VCaP (cell line): Measurements from ENCODE around the gene KCNQ1OT1.

Experiments
- H3K27ac ChIP-seq: fragments of 450-650 bp; 2 replicates; pipeline ENCODE4 v1.5.1; 2017
- TF ChIP-seq, protein P1 (sequence below): fragments of 450-650 bp; conservative IDR thresholded peaks from 2 replicates; pipeline ENCODE4 v1.5.1; 2017; ENCODE audit warnings: mild to moderate bottlenecking, moderate library complexity

The KCNQ1OT1 gene

DNA sequence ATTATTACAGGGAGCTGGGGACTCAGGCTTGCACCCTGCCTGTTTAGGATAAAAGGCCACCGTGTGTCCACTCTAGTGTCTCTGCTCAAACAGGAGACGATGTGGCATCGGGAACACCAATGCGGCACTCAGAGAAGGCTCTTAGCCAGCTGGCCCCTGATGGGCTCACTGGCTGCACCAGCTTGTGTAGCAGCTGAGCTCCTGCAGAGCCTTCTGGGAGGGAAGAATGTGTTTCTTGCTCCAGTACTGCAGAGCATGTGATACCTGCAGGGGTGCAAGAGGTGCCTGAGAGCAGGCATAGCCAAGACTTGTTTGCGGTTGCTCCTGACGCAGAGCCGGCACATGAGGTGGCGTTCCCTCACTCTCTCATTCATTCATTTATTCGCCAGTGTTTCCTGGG is 44.4 kb upstream of the KCNQ1OT1 start:
- TF ChIP-seq, protein P1, sequence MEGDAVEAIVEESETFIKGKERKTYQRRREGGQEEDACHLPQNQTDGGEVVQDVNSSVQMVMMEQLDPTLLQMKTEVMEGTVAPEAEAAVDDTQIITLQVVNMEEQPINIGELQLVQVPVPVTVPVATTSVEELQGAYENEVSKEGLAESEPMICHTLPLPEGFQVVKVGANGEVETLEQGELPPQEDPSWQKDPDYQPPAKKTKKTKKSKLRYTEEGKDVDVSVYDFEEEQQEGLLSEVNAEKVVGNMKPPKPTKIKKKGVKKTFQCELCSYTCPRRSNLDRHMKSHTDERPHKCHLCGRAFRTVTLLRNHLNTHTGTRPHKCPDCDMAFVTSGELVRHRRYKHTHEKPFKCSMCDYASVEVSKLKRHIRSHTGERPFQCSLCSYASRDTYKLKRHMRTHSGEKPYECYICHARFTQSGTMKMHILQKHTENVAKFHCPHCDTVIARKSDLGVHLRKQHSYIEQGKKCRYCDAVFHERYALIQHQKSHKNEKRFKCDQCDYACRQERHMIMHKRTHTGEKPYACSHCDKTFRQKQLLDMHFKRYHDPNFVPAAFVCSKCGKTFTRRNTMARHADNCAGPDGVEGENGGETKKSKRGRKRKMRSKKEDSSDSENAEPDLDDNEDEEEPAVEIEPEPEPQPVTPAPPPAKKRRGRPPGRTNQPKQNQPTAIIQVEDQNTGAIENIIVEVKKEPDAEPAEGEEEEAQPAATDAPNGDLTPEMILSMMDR, result no peak
- no peak overlapping the region for H3K27ac ChIP-seq

DNA sequence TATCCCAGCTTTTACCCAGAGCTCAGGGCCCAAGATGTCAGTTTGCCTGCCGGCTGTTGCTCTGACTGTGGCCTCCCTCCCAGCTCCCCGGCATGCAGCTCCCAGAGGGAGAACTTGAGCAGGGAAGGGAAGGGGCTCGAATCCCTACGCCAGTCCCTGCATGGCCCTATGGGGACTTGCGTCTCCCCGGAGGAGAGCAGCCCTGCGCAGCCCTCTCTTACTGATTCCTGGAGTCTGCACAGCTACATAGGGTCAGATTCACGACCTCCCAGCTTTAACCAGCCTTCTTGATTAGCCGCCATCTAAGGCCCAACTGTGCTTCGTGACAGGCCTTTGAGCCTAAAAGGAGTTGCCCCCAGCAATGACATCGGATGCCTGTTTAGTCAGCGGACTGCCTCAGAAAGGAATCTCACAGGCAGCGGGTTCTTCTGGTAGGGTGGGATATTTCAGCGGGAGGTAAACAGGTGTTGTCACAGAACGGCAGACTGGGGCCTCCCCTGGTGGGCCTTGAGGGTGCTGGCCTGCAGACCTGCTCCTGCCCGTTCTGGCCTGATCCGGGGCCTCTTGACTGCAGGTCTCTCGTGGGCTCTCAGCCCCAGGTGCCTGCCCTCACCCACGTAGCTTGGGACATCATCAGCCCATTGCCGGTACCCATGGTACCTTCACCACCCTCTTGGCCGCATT is 43.8 kb upstream of the KCNQ1OT1 start:
- no peak overlapping the region for H3K27ac ChIP-seq
- TF ChIP-seq, protein P1, result no peak

DNA sequence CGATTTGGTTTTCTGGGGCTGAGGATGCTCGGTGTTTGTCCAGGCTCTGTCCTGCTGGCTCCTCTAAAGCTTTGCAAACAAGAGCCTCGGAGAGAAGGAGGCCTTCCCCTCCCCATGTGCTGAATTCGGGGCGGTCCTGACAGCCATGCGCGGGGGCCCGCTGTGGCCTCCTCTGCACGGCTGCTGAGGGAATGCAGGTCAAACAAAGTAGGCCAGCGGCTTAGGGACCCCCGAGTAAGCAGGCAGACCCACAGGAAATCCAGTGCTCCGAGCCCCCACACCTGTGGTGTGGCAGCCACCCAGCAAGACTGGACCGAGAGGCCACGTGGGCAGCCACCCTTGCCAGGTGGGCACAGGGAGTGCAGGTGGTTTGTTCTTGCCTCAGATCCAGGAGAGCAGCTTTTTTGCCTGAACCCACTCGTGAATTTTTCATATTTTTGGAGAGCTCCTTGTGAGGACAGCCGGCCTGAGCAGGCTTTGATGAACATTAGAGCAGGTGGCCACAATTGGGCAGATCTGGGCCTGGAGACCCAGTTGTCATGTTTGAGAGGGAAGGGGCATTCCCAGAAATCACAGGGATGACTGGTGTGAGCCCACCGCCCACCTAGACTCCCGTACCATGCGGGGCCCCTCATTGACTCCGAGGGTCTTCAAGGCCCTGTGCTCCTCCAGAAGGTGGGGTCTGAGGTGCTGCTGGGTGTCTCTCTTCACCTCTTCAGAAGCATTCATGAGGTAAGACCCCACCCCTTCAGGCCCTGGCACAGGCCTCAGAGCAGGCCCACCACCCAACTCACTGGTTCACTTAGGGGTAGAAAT is 43.0 kb upstream of the KCNQ1OT1 start:
- TF ChIP-seq, protein P1, result no peak
- no peak overlapping the region for H3K27ac ChIP-seq

DNA sequence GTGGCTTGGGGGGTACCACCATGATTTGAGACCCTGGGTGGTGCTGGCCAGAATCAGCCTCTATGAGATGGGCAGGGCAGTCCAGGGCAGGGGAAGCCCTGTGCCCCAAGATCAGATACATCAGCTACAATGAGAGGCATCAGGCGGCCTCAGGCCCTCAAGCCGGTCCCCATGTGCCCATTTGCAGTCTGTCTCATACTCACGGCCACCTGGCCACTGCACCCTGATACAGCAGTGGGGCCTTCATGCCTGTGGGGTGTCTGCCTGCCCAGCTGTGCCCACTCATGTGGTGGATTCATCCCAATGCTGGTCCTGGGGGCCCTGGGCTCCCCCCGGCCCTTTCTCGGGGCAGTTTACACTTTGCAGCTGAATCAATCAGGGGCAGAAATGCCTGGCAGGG is 42.4 kb upstream of the KCNQ1OT1 start:
- no peak overlapping the region for H3K27ac ChIP-seq

DNA sequence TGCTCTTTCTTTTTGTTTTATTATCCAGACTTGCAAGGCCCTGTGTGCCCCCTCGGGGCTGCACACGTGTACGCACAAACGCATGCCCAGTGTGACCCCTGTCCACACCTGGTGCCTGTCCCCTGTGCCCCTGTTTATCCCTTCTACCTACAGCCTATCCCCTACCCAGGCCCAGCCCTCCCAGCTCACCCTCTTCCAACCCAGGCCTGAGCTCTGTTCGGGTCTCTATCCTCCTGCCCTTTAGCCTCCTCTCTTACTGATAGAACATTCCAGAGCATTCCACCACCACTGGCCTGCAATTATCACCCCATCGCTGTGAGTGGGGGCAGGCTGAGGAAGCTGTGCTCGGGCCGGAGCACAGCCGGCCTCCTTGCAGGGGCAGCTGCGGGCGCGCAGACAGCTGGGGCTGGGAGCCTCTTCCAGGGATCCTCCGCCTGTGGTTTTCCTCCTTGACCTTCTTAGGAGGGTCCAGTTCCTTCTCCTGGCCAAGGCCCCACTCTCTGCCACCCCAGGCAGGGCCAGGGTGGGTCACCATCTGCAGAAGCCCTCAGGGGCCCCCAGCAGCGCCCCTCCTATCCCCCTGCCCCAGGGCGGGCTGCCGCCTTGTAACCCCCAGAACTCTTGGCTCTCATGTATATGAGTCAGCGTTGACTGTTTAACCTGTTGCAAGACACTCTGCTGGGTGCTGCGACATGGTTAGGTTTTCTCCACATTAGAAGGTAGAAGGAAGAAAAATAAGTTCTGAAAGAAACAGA is 41.8 kb upstream of the KCNQ1OT1 start:
- H3K27ac ChIP-seq, result no peak overlapping the region
- TF ChIP-seq, protein P1, result no peak

More for the DNA sequence above, 42.4 kb upstream of the KCNQ1OT1 start:
- TF ChIP-seq, protein P1, result no peak

DNA sequence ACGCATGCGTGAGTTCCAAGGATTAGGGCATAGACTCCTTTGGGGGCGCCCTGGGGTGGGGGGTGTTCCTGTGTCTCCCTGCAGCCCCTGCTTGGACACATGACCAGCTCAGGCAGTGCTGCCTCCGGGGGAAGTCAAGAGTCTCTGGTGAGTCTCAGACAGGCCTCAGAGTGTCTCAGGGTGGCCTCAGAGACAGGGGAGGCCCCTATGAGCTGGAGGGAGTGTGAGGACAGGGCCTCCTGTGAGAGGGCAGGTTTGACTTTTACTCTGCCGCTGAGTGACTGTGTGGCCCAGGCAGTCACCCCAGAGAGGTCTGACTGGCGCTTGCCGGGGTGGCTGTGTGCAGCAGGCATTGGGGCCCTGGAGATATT is 41.2 kb upstream of the KCNQ1OT1 start:
- no peak overlapping the region for H3K27ac ChIP-seq
- TF ChIP-seq, protein P1, result no peak
